Vagina (tissue), 2 donors: ENCODE measurements around the gene UNKL.

Experiments
- CTCF ChIP-seq, 3 experiments: fragments of 450-650 bp in 2 of 3; fragments of 200-600 bp in 1 of 3; sonication (generic) in 1 of 3; IDR thresholded peaks; one replicate each; pipeline ENCODE4 v1.5.1; 2017 to 2019; ENCODE audit warnings: antibody characterized with exemption in 3 of 3, mild to moderate bottlenecking in 2 of 3, moderate library complexity in 2 of 3
- POLR2A ChIP-seq, 2 donors: fragments of 450-650 bp; IDR thresholded peaks; one replicate each; pipeline ENCODE4 v1.6.1; 2017; ENCODE audit warnings: antibody characterized with exemption in 2 of 2, mild to moderate bottlenecking in 2 of 2, moderate library complexity in 2 of 2

- no peak for TF ChIP-seq CTCF (IDR thresholded peaks at IDR 0.05)
- TF ChIP-seq POLR2A (IDR thresholded peaks at IDR 0.05): no peak
Observed at GRCh38 chr16:1371054-1371978, 43.2 kb downstream of the UNKL start.
